Stimulated activated CD4-positive, alpha-beta T cell treated with anti-CD3 and anti-CD28 coated beads, TNF-alpha, amount 100 ng/mL, for 24 hours (primary cell): ENCODE measurements around the gene FAM83E.
A peak's percentile ranks its signal among the peaks of the same experiment; 100 is the strongest.

Experiments used
- DNase-seq, 3 experiments: peaks; one replicate each; pipeline ENCODE4 v3.0.0-alpha.2; 2020; ENCODE audit warnings: low read depth in 3 of 3

Gene FAM83E

DNA sequence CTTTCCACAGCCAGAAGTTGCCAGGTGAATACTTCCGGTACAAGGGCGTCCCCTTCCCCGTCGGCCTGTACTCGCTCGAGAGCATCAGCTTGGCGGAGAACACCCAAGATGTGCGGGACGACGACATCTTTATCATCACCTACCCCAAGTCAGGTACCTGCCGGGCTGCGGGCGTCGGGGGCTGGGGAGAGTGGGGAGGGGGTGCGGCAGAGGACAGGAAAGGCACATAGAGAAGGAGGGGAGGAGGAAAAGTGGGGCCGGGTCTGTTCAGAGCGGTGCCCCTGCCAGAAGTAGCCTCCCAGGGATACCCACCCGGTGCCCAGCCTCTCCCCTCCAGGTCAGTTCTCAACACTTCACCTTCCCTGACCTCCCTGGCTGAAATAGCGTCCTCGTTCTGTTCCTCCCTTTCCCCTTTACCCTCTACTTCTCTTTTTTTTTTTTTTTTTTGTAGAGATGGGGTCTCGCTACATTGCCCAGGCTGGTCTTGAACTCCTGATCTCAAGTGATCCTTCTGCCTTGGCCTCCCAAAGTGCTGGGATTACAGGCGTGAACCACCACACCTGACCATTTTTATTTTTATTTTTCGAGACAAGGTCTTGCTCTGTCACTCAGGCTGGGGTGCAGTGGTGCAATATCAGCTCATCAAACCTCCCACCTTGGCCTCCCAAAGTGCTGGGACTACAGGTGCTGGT lies 38.8 kb downstream of the FAM83E start:
- no peak for DNase-seq

DNA sequence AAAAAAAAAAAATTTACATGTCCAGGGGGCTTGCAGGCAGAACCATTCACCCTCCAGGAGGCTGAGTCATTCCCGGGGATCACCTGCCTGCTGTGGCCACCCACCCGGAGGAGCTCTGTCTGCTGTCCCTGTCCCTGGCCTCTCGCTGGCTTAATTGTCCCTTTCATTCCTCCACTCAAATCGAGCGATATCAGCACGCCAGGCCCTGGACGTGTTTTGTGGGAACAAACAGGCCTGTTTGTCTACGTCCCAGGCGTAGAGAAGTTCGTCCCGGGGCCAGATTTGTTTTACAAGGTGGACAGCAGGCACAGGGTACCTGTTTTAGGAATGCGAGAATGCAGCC lies 41.7 kb downstream of the FAM83E start:
- no peak for DNase-seq

DNA sequence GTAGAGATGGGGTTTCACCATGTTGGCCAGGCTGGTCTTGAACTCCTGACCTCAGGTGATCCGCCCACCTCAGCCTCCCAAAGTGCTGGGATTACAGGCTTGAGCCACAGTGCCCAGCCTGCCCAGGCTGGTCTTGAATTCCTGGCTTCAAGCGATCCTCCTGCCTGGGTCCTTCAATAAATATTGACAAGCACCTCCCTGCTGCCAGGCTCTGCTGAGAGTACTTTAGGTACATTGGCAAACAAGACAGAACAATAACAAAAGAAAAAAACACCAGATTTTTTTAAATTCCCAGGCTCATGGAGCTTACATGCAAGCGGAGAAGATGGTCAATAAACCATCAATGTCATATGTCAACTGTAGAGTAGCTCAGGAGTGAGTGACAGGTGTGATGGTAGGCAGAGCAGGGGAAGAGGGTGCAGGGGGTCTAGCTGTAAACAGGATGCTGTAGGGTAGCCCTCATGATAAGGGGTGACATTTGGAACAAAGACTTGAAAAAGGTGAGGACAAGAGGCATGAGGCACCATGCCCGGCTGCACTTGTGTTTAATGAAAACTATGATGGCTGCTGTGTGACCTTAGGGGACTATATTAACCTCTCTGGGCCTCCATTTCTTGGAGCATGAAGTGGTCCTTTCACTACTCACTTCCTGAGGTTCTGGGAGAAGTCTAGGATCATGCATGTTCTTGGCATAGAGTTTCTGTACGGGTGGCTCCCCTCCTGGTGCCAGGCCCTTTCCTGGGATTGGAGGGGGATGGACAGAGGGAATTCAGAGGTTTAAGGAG lies 43.3 kb downstream of the FAM83E start:
- DNase-seq: no peak

DNA sequence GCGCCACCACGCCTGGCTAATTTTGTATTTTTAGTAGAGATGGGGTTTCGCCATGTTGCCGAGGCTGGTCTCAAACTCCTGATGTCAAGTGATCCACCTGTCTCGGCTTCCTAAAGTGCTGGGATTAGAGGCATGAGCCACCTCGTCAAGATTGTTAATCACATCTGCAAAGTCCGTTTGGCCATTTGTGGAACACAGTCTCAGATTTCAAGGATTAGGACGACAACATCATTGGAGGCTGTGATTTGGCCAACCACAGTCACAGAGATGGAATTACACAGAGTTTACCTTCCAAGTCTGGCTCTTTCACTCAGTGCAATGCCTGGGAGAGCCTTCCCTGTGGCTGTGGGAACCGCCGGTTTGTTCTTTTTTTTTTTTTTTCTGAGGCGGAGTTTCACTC lies 45.1 kb downstream of the FAM83E start:
- no peak for DNase-seq

DNA sequence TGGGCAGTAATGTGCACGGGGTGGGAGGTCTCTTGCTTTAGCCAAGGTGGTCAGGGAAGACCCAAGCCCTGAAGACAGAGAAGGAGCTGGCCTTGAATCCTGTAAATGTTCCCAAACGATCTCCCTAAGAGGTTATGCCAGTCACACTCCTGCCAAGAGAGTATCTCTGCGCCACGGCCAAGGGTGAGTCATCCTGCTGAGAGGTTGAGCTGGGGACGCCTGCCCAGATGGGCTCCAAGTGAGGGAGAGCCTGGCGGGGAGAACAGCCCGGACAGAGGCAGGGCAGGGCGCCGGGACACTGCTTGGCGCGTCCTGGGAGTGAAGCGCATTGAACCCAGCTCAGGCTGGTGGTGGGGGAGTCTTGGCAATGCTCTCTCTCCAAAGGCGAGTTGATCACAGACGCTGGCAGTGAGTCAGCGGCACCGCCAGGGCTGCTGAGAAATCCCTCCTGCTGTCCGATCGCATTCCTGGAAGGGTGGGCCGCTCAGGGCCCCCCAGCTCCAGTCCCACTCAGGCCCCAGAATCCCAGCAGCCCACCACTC lies 46.5 kb downstream of the FAM83E start:
- peak in 1 of 3 experiments; percentile 11 for DNase-seq

DNA sequence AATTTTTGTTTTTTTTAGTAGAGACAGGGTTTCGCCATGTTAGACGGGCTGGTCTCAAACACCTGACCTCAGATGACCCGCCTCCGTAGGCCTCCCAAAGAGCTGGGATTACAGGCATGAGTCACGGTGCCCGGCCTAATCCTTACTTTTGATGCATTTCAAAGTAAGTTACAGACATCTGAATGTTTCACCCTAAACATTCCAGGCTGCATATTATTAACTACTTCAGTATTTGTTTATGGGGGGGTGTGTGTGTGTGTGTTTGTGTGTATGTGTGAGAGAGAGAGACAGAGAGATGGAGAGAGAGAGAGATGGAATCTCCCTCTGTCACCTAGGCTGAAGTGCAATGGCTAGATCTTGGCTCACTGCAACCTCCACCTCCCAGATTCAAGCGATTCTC lies 49.8 kb downstream of the FAM83E start:
- no peak for DNase-seq
